Panc1 (cell line): Measurements from ENCODE around the gene ADTRP. TPM values are rescaled to one million over a fixed set of nuclear protein-coding genes. Genes with fewer than 3 reads are reported as not detected.

Experiments
- ATAC-seq: fragments of 200-7000 bp; cut with Tn5 transposase; 2 replicates; pipeline ENCODE4 v1.9.1; 2020; ENCODE audit warnings: mild to moderate bottlenecking, moderate library complexity
- BruUV-seq: library from RNA; stranded (reverse); fragments of 400-500 nt; replicated peaks from 2 replicates; lab custom pipeline; 2021; lab: Mats Ljungman, UMichigan
- CTCF ChIA-PET: fragments of 300-600 bp; sonication (Branson Sonifier 250); formaldehyde crosslinking; loops from one replicate; lab custom pipeline; 2022; ENCODE audit warnings: antibody characterized with exemption; lab: Charles Lee
- POLR2A ChIA-PET: fragments of 300-600 bp; sonication (Branson Sonifier 250); formaldehyde crosslinking; loops from one replicate; lab custom pipeline; 2022; ENCODE audit warnings: antibody characterized with exemption; lab: Charles Lee
- DNase-seq: peaks from one replicate; pipeline ENCODE4 v3.0.0-alpha.2; 2010; ENCODE audit warnings: low read depth, low spot score
- H3K27ac ChIP-seq: 2 replicates; pipeline ENCODE4 v1.5.1; 2011; ENCODE audit warnings: mild to moderate bottlenecking, low read length, inconsistent platforms
- H3K27me3 ChIP-seq: fragments of 200-500 bp; sonication (Bioruptor generic); 2 replicates; pipeline ENCODE4 v1.6.0; 2014; ENCODE audit warnings: low read length, inconsistent platforms; ENCODE audit not compliant: control insufficient read depth, insufficient read depth
- H3K36me3 ChIP-seq: fragments of 200-500 bp; sonication (Bioruptor generic); 2 replicates; pipeline ENCODE4 v1.5.1; 2014; ENCODE audit warnings: inconsistent platforms, mild to moderate bottlenecking, low read length, moderate library complexity; ENCODE audit not compliant: control insufficient read depth, insufficient read depth
- H3K4me1 ChIP-seq: 2 replicates; pipeline ENCODE4 v1.5.1; 2011; ENCODE audit warnings: inconsistent platforms, mild to moderate bottlenecking, low read length, moderate library complexity; ENCODE audit not compliant: control insufficient read depth, insufficient read depth
- H3K4me3 ChIP-seq, 2 experiments: 2 replicates each; pipeline ENCODE4 v1.5.1; 2011 to 2012; ENCODE audit warnings: low read depth in 2 of 2, low read length in 2 of 2, mild to moderate bottlenecking in 2 of 2, inconsistent platforms in 1 of 2, moderate library complexity in 1 of 2
- H3K9me3 ChIP-seq: fragments of 200-500 bp; sonication (Bioruptor generic); 2 replicates; pipeline ENCODE4 v1.5.1; 2014; ENCODE audit warnings: low read depth, mild to moderate bottlenecking, inconsistent platforms, low read length, moderate library complexity; ENCODE audit not compliant: control insufficient read depth, insufficient read depth
- CTCF ChIP-seq: fragments of 450-650 bp; IDR thresholded peaks from 2 replicates; pipeline ENCODE4 v1.5.1; 2017; ENCODE audit warnings: mild to moderate bottlenecking
- POLR2AphosphoS5 ChIP-seq: IDR thresholded peaks from 2 replicates; pipeline ENCODE4 v1.6.1; 2012; ENCODE audit warnings: mild to moderate bottlenecking, low read depth, low read length, moderate library complexity
- REST ChIP-seq, 2 experiments: IDR thresholded peaks; 2 replicates each; pipeline ENCODE4 v1.6.1; 2011 to 2012; ENCODE audit warnings: low read depth in 2 of 2, control low read depth in 1 of 2, low read length in 1 of 2, mild to moderate bottlenecking in 1 of 2, moderate library complexity in 1 of 2; ENCODE audit not compliant: insufficient read depth in 1 of 2
- SIN3A ChIP-seq: IDR thresholded peaks from 2 replicates; pipeline ENCODE4 v1.6.1; 2012; ENCODE audit warnings: low read depth, mild to moderate bottlenecking, low read length, moderate library complexity, borderline replicate concordance; ENCODE audit not compliant: insufficient read depth
- TCF7L2 ChIP-seq: IDR thresholded peaks from 2 replicates; pipeline ENCODE4 v1.6.1; 2011; ENCODE audit warnings: mild to moderate bottlenecking, low read depth, low read length, inconsistent platforms
- in situ Hi-C: cut with HindIII; loops from 2 replicates; pipeline ENCODE4 v1.10.0; 2016; ENCODE audit warnings: low sequenced_read_pairs, low pct_unique_long_range_greater_than_20kb
- intact Hi-C: fragments of 100-400 bp; cut with micrococcal nuclease; formaldehyde crosslinking; loops from one replicate; pipeline ENCODE4 v1.10.0; 2022; ENCODE audit not compliant: unreplicated experiment
- total RNA-seq: library from RNA; stranded (reverse); gene quantifications from one replicate; pipeline ENCODE4 v1.2.1, GENCODE V29; 2021; ENCODE audit not compliant: unreplicated experiment

ADTRP gene
- total RNA-seq, 1 experiment from 2014 or later = not detected

GRCh38 chr6:11734861-11735613, 43.6 kb downstream of the ADTRP start:
- Histone ChIP-seq H3K36me3 (no peaks in the 10 kb centered on the region), H3K4me1 (no peaks in the 10 kb centered on the region), H3K27ac (no peak overlapping the region), H3K4me3 (no peak overlapping the region), H3K9me3 (no peaks in the 10 kb centered on the region), H3K27me3 (no peaks in the 10 kb centered on the region)
- DNase-seq (no peak), ATAC-seq (no peak)
- in situ Hi-C loops = no loop called here
- no TSS peak for BruUV-seq
- ChIA-PET POLR2A (no interaction called here), CTCF (no interaction called here)
- intact Hi-C loops = no loop called here
- TF ChIP-seq REST (IDR thresholded peaks at IDR 0.05; ENCODE audit: insufficient read depth in 1 of 2, low read depth in 2 of 2, low read length in 1 of 2) = no peak
- no peak for TF ChIP-seq SIN3A
- TF ChIP-seq TCF7L2 = no peak
- no peak for TF ChIP-seq CTCF
- no peak for TF ChIP-seq POLR2AphosphoS5

- no peak for ATAC-seq
- DNase-seq = no peak
- POLR2A ChIA-PET = no interaction called here
- Histone ChIP-seq H3K36me3 (no peaks in the 10 kb centered on the region), H3K9me3 (no peaks in the 10 kb centered on the region), H3K27me3 (no peaks in the 10 kb centered on the region; the same call in 1 of the 2 replicates), H3K27ac (no peak overlapping the region), H3K4me1 (no peaks in the 10 kb centered on the region), H3K4me3 (no peak overlapping the region)
- TF ChIP-seq POLR2AphosphoS5 = no peak
- TF ChIP-seq TCF7L2 = no peak
- no peak for TF ChIP-seq SIN3A
- no peak for TF ChIP-seq CTCF
- no peak for TF ChIP-seq REST (IDR thresholded peaks at IDR 0.05; ENCODE audit: insufficient read depth in 1 of 2, low read depth in 2 of 2, low read length in 1 of 2)
- CTCF ChIA-PET = no interaction called here
- BruUV-seq = no TSS peak
- in situ Hi-C loops (no loop called here), intact Hi-C loops (no loop called here)
These were observed 46.5 kb downstream of the ADTRP start for GRCh38 chr6:11732036-11732631.
